GM18526 (cell line): Measurements from ENCODE around the gene NOD1.

Experiments
- POLR2A ChIP-seq: IDR thresholded peaks from 3 replicates; pipeline ENCODE4 v1.6.1; 2011; ENCODE audit not compliant: insufficient read length; ENCODE audit errors: extremely low read depth

NOD1 gene

DNA sequence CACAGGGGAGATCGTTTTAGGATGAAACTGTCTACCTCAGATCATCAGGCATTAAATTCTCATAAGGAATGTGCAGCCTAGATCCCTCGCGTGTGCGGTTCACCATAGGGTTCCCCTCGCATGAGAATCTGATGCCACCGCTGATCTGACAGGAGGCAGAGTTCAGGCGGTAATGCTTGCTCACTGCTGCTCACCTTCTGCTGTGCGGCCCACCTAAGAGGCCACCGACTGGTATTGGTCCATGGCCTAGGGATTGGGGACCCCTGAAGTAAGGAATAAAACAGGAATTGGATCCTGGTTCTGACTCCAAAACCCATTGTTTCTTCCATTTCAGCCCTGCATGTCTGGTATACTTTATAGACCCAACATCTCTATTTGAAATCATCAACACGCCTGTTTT lies 4.1 kb downstream of the NOD1 start:
- no peak for TF ChIP-seq POLR2A

DNA sequence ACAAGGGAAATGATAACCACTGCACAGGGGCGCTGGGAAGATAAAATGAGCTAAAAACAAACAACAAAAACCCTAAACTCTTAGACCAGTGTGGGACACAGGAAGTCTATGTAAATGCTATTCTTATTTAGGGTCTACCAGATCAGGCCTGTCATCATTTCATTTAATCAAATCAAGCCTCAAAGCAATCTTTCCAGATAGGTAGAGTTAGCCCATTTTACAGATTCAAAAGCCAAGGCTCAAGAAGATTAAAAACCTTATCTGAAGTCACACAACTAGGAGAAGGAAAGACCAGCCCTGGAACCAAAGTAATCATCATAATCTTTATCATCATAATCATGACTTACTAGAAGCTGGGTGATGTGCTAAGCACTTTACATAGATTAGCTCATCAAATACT lies 4.7 kb downstream of the NOD1 start:
- TF ChIP-seq POLR2A, result no peak

- no peak for TF ChIP-seq POLR2A
These were observed 5.5 kb downstream of the NOD1 start for GRCh38 chr7:30472784-30473775.

GRCh38 chr7:30472081-30472783 lies 6.4 kb downstream of the NOD1 start:
- no peak for TF ChIP-seq POLR2A

DNA sequence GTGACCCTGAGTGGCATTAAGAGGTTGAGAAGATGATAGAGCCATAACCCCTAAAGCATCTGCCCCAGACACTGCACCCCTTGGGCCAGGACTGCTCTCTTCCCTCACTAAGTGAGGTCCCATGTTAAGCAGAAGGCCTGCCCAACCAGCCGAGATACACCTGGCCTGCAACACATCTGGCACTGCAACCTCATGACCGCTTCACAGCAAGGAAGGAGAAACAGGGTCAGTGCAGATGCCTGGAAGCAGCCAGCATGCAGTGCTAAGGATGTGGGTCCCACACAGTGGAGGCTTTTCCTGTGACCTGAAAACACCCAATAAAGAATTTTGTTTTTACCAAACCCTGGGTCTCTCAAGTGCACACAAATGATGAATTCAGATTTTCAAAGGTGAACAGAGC lies 7.4 kb downstream of the NOD1 start:
- no peak for TF ChIP-seq POLR2A

DNA sequence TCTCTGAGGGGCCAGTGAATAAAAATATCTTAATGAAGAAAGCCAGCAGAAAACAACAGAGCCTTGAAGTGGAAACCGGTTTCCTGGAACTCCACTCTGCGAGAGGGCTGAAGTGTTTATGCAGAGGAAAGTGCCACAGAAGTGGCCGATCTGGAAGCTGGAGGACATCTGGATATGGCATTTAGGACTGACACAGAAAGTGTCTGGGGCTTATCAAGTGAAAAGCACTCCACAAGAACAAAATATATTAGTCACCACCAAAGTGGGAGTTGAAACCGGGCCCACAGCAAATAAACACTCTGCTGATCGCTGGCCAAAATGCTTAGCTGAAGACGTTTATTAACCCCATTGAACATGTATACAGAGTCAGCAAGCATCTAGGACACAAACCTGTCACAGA lies 7.8 kb downstream of the NOD1 start:
- TF ChIP-seq POLR2A, result no peak

DNA sequence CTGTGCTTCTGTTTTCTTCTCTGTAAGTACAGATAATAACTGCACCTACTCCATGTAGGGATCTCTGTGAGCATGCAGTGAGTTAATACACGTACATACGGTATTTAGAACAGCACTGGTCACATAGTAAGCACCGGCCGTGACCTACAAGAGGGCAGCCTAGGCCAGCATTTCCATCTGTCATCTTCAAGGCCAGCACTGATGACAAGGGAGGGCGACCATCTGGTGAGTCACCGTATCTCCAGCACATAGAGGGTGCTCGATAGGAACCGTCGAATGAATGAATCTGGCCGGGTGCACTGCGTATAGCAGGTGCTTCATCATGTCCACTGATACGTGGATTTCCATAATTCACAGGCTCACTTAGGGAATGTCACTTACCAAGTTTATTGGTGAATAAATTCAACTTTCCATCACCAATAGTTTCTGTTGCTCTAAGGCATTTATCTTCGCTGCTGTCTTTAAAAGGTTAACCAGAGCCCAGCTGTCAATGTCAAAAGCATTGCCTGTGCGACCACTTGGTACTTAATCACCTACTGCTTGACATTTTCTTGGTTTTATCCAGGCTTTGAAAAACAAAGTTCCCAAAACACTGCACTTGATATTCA lies 8.3 kb downstream of the NOD1 start:
- no peak for TF ChIP-seq POLR2A

- no peak for TF ChIP-seq POLR2A
These were observed 9.3 kb downstream of the NOD1 start for GRCh38 chr7:30469303-30469702.

DNA sequence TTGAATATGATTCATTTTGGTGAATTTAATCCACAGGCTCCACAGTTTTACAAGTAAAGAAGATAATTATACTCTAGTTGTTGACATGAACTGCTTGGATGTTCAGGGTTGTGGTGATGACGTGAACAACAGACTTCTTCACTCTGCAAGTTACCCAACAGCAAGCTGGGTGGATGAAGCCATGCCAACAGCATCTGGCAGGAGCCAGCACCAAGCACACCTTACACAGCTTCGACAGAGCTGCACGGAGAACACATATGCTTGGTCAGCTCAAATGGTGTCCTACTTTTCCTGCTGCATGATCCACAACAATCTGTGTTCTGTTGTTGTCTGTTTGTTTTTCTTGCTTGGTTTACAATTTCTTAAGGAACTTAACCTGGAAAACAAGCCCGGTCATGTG lies 9.8 kb downstream of the NOD1 start:
- no peak for TF ChIP-seq POLR2A

- TF ChIP-seq POLR2A, result no peak
These were observed 10.5 kb downstream of the NOD1 start for GRCh38 chr7:30468041-30468440.

DNA sequence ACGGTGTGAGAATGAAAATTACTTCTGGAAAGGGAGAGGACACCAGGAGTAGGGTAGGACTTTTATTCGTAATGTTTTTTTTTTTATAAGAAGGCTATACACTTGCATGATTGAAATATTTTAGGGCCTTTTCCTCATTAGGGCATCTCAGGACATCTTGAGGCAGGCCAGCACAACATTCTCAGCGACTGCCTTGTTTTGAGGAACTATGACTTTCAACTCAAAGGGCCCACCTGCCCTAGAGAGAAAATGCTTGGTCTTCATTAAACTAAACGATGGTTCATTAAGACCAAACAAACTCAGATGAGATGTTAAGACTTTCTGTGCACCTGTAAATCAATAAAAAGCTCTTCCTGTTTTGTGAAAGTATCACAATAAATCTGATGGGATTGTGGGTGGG lies 11.3 kb downstream of the NOD1 start:
- no peak for TF ChIP-seq POLR2A

- TF ChIP-seq POLR2A, result no peak
These were observed 12.3 kb downstream of the NOD1 start for GRCh38 chr7:30466266-30466665.

GRCh38 chr7:30465811-30466180 lies 12.8 kb downstream of the NOD1 start:
- TF ChIP-seq POLR2A, result no peak

GRCh38 chr7:30465046-30465810 lies 13.4 kb downstream of the NOD1 start:
- TF ChIP-seq POLR2A, result no peak

- no peak for TF ChIP-seq POLR2A
These were observed 14.3 kb downstream of the NOD1 start for GRCh38 chr7:30464231-30464671.
